ENCODE results near the gene PNPLA3. TPM values are rescaled to one million over a fixed set of nuclear protein-coding genes. Genes with fewer than 3 reads are reported as not detected.

PNPLA3 gene
- total RNA-seq, 1 experiment from 2014 or later, result 7.3 TPM

- ChIA-PET POLR2A (no interaction called here), RAD21 (ENCODE audit: low non-redundant PET in 1 of 2, low total read pairs in 2 of 2, uncharacterized antibody in 2 of 2, unreplicated experiment in 2 of 2) (no interaction called here), CTCF (interaction anchor here (3.8 kb wide), 1 partner anchor 57 kb away, joined by 22 read pairs; no protein-coding TSS in a partner anchor)
- intact Hi-C loops (cut with micrococcal nuclease), result loop anchor here (10.0 kb wide), 2 partner anchors 195 to 735 kb away; no protein-coding TSS in a partner anchor
- Histone ChIP-seq H3K27ac (ENCODE audit: low read depth, low read length) (no peak overlapping the region), H3K9me2 (ENCODE audit: insufficient read depth) (no peaks in the 10 kb centered on the region), H4K20me1 (ENCODE audit: insufficient read depth) (no peaks in the 10 kb centered on the region), H3K36me3 (ENCODE audit: control insufficient read depth in 1 of 2, insufficient read depth in 2 of 2, low read length in 2 of 2) (no peaks in the 10 kb centered on the region), H2AFZ (ENCODE audit: low read depth, low read length, poor library complexity, severe bottlenecking) (no peak overlapping the region), H3K4me2 (ENCODE audit: low read length) (no peak overlapping the region), H3K4me1 (ENCODE audit: control insufficient read depth in 1 of 2, insufficient read depth in 2 of 2, low read length in 2 of 2) (peaks cover 0 to 11% of the 10 kb centered on the region in 2 experiments; a peak in 1 of 4 replicates), H3K9me3 (ENCODE audit: control insufficient read depth in 1 of 2, insufficient read depth in 1 of 2, low read depth in 1 of 2, low read length in 2 of 2) (no peaks in the 10 kb centered on the region), H3K79me2 (ENCODE audit: insufficient read depth, low read length) (no peaks in the 10 kb centered on the region), H3K9ac (ENCODE audit: low read length) (no peak overlapping the region), H3K27me3 (ENCODE audit: insufficient read depth, low read length) (no peaks in the 10 kb centered on the region), H3K4me3 (replicated peaks in 1 of 2; ENCODE audit: low read depth in 1 of 2, low read length in 2 of 2) (no peak overlapping the region)
- TF ChIP-seq EGR1 (IDR thresholded peaks at IDR 0.05; ENCODE audit: low read depth) (no peak), SIN3A (IDR thresholded peaks at IDR 0.05; ENCODE audit: low read depth) (no peak), EZH2phosphoT487 (IDR thresholded peaks at IDR 0.05; ENCODE audit: borderline replicate concordance) (no peak), CEBPB (IDR thresholded peaks at IDR 0.05; ENCODE audit: low read depth) (no peak), POLR2AphosphoS5 (IDR thresholded peaks at IDR 0.05; ENCODE audit: low read depth, low read length) (no peak), SP1 (IDR thresholded peaks at IDR 0.05; ENCODE audit: low read depth) (no peak), ZBTB33 (IDR thresholded peaks at IDR 0.05; ENCODE audit: extremely low read depth, insufficient replicate concordance, low read length) (no peak), POLR2A (IDR thresholded peaks at IDR 0.05; ENCODE audit: borderline replicate concordance, extremely low read depth, insufficient read depth, insufficient read length) (no peak), JUND (IDR thresholded peaks at IDR 0.05) (no peak), CTCF (IDR thresholded peaks at IDR 0.05 in 2 of 3, conservative IDR thresholded peaks at IDR 0.05 in 1 of 3; ENCODE audit: borderline replicate concordance in 1 of 3, insufficient read depth in 1 of 3, low read depth in 2 of 3, low read length in 2 of 3) (no peak), ZFX (IDR thresholded peaks at IDR 0.05) (no peak), ATF3 (IDR thresholded peaks at IDR 0.05) (no peak), TCF7L2 (IDR thresholded peaks at IDR 0.05; ENCODE audit: borderline replicate concordance, extremely low read depth, insufficient read depth, insufficient read length) (no peak), EZH2 (IDR thresholded peaks at IDR 0.05) (no peak), ZNF274 (IDR thresholded peaks at IDR 0.05; ENCODE audit: low read depth, low read length) (no peak), REST (IDR thresholded peaks at IDR 0.05; ENCODE audit: low read depth) (no peak), SRF (IDR thresholded peaks at IDR 0.05; ENCODE audit: low read depth) (no peak)
- ATAC-seq (no peak), DNase-seq (ENCODE audit: low read depth, low spot score) (no peak)
- no TSS peak for BruUV-seq (replicated peaks)
Observed at GRCh38 chr22:43889201-43889859, 34.3 kb upstream of the PNPLA3 start.

Measured in HCT116 (cell line).